NCI-H2029 (cell line): Measurements from ENCODE around the gene LSM5.

Source experiments
- DNase-seq: peaks from one replicate; lab custom pipeline; 2025; lab: John Stamatoyannopoulos, UW

The LSM5 gene

GRCh38 chr7:32490127-32490796 lies at the start of gene LSM5:
Gene LSM5 (minus strand): TSS chr7:32490380. CDS start chr7:32490365, 15 bp downstream.
- peak; percentile 92 for DNase-seq

DNA sequence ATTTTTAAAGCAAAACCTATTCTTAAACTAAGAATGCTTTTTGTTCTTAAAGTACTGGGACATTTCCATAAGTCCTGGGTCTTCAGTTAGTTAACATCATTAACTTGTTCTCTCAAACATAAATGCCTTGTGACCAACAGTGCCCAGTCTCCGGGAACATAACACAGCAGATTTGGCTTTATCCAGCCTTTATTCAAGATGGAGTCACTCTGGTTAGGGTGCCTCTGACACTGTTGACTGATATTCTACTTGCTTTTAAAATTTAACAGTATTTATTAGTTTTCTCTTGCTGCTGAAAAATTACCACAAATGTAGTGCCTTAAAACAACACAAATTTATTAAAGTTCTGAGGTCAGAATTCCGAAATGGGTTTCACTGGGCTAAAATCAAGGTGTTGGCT lies 49.2 kb upstream of the LSM5 start:
- DNase-seq = no peak

- no peak for DNase-seq
These were observed 47.6 kb upstream of the LSM5 start for GRCh38 chr7:32537760-32538159.

GRCh38 chr7:32536585-32536984 lies 46.4 kb upstream of the LSM5 start:
- no peak for DNase-seq

- DNase-seq = no peak
These were observed 45.8 kb upstream of the LSM5 start for GRCh38 chr7:32536016-32536415.

DNA sequence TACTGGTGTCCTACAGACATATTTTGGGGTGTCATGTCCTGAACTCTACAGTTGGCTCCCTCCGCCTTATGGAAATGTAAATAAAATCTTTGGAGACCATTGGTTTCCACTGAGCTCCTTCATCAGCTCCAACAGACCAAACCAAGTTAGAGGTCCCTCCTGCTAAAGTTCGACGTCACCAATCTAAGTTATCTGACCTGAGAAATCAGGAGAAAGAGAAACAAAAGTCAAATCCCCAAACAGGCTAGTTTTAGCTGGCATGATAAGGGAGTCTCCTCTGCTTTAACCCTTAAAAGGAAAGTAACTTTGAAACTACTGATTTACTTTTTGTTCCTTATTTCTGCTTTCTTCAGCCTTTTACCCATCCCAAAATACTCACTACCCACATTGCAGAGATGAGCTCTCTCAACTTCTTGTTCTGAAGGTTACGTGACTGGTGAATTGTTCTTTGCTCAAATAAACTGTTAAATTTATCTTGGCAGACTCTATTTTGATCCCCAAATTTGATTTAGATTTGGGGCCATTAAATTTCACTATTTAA lies 45.1 kb upstream of the LSM5 start:
- DNase-seq = no peak

DNA sequence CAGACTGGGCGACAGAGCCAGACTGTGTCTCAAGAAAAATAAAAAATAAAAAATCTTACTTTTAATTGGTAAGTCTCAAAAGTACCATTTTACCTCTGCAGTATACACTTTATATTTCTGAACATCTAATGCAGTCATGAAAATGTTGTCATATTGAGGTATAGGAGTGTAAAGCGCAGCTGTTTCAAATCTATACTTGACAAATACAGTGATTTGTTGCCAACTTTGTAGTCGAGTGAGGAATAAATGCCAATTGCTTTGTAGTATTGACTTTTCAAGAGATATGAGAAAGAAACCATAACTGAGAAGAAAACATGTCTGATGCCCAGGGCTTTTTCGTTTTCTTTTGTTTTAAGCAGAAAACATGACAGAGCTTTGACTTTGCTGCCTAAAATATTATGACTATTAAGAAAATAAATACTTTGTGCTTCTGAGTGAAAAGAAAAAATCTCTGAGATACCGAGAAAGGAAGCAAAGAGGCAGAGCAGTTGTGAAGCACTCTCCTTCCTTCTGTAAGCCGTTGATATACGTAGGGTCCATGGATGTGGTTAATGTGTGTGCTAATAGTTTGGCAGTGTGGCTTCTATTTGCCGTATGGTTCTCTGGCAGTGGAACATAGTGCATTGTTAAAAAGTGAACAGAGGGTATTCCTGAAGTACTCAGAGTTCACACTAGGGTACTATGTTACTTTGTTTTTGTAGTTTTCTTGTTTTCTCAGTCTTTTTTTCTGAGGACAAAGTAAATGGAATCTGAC lies 43.3 kb upstream of the LSM5 start:
- no peak for DNase-seq

- no peak for DNase-seq
These were observed 42.5 kb upstream of the LSM5 start for GRCh38 chr7:32532716-32533115.

- DNase-seq = no peak
These were observed 41.9 kb upstream of the LSM5 start for GRCh38 chr7:32532086-32532485.

DNA sequence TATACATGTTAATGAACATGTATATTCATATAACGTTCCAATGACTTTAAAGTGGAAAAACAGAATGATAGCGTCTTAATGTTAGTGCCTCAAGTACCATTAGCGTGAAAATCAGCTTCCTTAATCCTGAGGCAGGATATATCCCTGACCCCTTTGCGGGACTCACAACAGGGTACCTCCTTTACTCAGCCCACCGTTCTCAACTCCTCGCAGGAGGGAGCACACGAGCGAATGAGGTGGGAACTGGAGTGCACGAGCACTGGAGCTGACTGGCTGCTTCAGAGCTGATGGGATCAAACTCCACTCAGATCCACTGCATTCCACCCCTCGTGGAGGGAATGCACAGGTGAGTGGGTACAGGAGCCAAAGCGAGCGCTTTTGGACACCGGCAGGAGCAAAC lies 41.2 kb upstream of the LSM5 start:
- no peak for DNase-seq

GRCh38 chr7:32525839-32526238 lies 35.7 kb upstream of the LSM5 start:
- DNase-seq = no peak

DNA sequence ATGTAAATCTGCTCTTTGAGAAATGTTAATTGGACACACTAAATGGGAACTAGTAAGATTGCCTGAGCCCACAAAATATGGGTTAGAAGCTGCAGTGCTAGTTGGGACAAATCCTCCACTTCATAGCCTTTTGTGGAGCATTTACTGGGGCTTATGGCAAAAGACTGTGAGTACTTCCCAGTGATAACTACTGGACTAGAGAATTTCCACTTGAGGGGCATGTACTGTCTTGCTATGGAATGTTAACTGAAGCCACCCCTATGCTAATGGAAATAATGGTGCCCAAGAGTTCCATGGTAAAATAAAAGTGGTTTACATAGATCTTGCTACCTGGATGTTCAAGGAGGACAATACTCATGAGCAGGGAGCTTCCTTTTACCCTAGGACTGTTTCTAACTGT lies 34.5 kb upstream of the LSM5 start:
- DNase-seq = no peak

DNA sequence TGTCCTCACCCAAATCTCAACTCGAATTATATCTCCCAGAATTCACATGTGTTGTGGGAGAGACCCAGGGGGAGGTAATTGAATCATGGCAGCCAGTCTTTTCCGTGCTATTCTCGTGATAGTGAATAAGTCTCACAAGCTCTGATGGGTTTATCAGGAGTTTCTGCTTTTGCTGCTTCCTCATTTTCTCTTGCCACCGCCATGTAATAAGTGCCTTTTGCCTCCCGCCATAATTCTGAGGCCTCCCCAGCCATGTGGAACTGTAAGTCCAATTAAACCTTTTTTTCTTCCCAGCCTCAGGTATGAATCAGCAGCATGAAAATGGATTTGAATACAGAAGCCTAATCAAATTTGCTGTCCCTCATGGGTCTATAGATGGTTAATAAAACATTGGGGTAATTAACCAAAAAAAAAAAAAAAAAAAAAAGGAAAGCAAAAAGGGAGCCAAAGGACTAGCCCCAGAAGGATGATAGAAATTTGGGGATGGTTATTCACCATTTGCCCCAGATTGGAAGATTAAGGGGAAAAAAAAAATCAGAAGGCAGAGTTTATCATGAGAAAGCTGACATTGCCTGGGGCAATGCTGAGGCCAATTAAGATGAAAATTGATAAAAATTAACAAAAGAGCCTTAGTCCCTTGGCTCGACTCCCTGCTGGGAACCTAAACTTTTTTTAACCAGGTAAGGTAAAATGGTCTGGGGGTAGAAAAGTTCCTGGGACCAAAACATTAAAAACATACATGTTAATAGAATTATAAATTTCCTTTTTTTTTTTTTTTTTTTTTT lies 32.8 kb upstream of the LSM5 start:
- no peak for DNase-seq

DNA sequence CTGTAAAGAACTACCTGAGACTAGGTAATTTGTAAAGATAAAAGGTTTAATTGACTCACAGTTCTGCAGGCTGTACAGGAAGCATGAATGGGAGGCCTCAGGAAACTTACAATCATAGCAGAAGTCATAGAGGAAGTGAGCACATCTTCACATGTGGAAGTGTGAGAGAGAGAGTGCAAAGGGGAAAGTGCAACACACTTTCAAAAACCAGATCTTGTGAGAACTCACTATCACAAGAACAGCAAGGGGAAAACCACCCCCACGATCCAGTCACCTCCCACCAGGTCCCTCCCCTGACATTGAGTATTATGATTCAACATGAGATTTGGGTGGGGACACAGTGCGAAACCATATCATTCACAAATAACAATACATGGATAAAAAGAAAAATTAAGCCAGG lies 29.6 kb upstream of the LSM5 start:
- no peak for DNase-seq

GRCh38 chr7:32518534-32519140 lies 28.5 kb upstream of the LSM5 start:
- no peak for DNase-seq

- DNase-seq = no peak
These were observed 26.4 kb upstream of the LSM5 start for GRCh38 chr7:32516551-32517100.

- DNase-seq = no peak
These were observed 25.8 kb upstream of the LSM5 start for GRCh38 chr7:32515890-32516550.

DNA sequence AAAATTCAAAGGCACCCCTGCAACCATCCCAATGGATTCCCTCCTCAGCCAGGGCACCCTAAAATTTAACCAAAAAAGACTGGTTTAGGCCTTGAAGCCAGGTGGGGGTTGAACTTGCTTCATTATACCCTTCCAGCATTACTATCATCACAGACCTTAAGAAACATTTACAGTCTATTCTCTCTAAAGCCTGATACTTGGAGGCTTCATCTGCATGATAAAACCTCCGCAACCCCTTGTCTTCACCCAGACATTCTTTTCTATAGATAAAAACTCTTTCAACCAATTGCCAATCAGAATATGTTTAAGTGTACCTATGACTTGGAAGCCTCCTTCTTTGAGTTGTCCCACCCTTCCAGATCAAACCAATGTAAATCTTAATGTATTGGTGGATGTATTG lies 23.0 kb upstream of the LSM5 start:
- DNase-seq = no peak

- DNase-seq = no peak
These were observed 21.6 kb upstream of the LSM5 start for GRCh38 chr7:32511791-32512190.

GRCh38 chr7:32507414-32507813 lies 17.2 kb upstream of the LSM5 start:
- DNase-seq = no peak

- no peak for DNase-seq
These were observed 16.3 kb upstream of the LSM5 start for GRCh38 chr7:32506266-32507054.
